Measurements from ENCODE around the gene KLHL41. TPM values are rescaled to one million over a fixed set of nuclear protein-coding genes. Genes with fewer than 3 reads are reported as not detected.
A peak's percentile ranks its signal among the peaks of the same experiment; 100 is the strongest.
"Not testable (repeated sequence)": the region's sequence is repeated elsewhere in the genome, so short reads cannot be mapped to it uniquely, and the experiment has no call there.

The KLHL41 gene
- total RNA-seq, 2 donors from 2014 or later = not detected

- not testable (repeated sequence) for H3K9me3 Mint-ChIP-seq, H3K36me3 Mint-ChIP-seq
Observed at GRCh38 chr2:169539460-169539859, 30.0 kb downstream of the KLHL41 start.

GRCh38 chr2:169540146-169540545 lies 30.6 kb downstream of the KLHL41 start:
- DNase-seq (ENCODE audit: low spot score in 2 of 2) (no peak), ATAC-seq (no peak)
- Mint-ChIP-seq H3K27ac (no peak overlapping the region), H3K9me3 (no peaks in the 10 kb centered on the region), H3K36me3 (no peaks in the 10 kb centered on the region)

More at GRCh38 chr2:169539460-169539859, 30.0 kb downstream of the KLHL41 start:
- not testable (repeated sequence) for DNase-seq (ENCODE audit: low spot score in 2 of 2); ATAC-seq
- peak overlapping the region in 1 of 2 donors; percentile 88 for H3K27ac Mint-ChIP-seq

GRCh38 chr2:169542433-169542832 lies 32.9 kb downstream of the KLHL41 start:
- no peak for DNase-seq (ENCODE audit: low spot score in 2 of 2)
- no peak for ATAC-seq
- no peaks in the 10 kb centered on the region for H3K36me3 Mint-ChIP-seq
- no peak overlapping the region for H3K27ac Mint-ChIP-seq
- H3K9me3 Mint-ChIP-seq = no peaks in the 10 kb centered on the region

- DNase-seq (ENCODE audit: low spot score in 2 of 2) (no peak), ATAC-seq (peak; percentile 41 to 58)
- Mint-ChIP-seq H3K9me3 (no peaks in the 10 kb centered on the region), H3K27ac (no peak overlapping the region), H3K36me3 (no peaks in the 10 kb centered on the region)
Observed at GRCh38 chr2:169546756-169547155, 37.3 kb downstream of the KLHL41 start.

DNA sequence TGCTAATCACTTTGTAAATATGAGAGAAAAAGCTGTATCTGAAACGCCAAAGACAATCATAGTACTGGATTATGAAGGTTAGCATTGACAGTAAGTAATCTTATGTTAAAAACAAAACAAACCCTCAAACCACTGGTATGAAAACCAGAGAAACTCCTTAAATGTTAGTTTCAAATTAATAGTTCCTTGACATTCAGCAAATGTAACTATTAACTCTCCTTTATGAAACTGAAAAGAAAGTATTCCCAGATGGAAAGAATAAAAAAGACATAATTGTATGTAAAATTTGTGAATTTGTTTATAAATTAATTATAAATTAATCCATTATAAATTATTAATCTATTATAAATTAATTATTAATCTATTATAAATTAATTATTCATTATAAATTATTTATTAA lies 51.9 kb downstream of the KLHL41 start:
- ATAC-seq (peak in 1 of 2 donors; percentile 16), DNase-seq (ENCODE audit: low spot score in 2 of 2) (no peak)
- H3K36me3 Mint-ChIP-seq = peaks cover 0 to 33% of the 10 kb centered on the region in 2 donors
- peak overlapping the region; percentile 63 to 88 for H3K27ac Mint-ChIP-seq
- no peaks in the 10 kb centered on the region for H3K9me3 Mint-ChIP-seq

DNA sequence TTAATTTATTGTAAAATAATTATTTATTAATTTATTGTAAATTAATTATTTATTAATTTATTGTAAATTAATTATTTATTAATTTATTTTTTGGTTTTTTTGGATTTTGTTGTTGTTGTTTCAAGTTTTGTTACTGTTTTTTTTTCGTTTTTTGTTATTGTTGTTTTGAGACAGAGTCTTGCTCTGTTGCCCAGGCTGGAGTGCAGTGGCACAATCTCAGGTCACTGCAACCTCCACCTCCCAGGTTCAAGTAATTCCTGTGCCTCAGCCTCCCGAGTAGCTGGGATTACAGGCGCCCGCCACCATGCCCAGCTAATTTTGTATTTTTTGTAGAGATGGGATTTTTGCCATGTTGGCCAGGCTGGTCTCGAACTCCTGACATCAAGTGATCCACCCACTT lies 52.6 kb downstream of the KLHL41 start:
- Mint-ChIP-seq H3K27ac (peak overlapping the region in 1 of 2 donors; percentile 88), H3K36me3 (peaks cover 0 to 33% of the 10 kb centered on the region in 2 donors)
- not testable (repeated sequence) for H3K9me3 Mint-ChIP-seq; ATAC-seq; DNase-seq (ENCODE audit: low spot score in 2 of 2)

DNA sequence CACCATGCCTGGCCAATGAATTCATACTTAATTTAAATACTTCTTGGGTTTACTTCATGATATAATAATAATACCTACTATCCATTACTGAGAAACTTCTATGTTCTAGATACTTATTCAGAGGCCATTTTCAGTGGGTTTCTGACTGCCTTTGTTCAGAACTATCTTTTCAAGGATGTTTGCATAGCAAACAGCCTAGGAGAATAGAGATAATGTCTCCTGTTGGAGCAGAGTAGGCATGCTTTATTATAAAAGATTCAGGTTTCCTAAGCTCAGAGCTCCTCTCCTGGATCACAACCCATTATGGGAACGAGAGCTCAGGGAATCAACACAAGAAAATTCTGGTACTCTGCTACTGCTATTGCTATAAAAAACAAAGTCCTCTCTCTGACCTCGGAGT lies 53.0 kb downstream of the KLHL41 start:
- Mint-ChIP-seq H3K27ac (peak overlapping the region in 1 of 2 donors; percentile 88), H3K9me3 (no peaks in the 10 kb centered on the region), H3K36me3 (peaks cover 0 to 33% of the 10 kb centered on the region in 2 donors)
- ATAC-seq (peak; percentile 40 to 44), DNase-seq (ENCODE audit: low spot score in 2 of 2) (no peak)

DNA sequence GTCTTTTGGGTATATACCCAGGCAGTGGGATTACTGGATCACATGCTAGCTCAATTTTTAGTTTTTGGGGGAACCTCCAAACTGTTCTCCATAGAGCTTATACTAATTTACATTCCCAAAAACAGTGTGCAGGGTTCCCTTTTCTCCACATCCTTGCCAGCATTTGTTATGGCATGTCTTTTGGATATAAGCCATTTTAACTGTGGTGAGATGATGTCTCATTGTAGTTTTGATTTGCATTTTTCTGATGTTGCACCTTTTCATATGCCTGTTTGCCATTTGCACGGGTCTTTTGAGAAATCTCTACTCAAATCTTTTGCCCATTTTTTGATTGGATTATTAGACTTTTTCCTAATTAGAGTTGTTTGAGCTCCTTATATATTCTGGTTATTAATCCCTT lies 56.2 kb downstream of the KLHL41 start:
- no peak overlapping the region for H3K27ac Mint-ChIP-seq

DNA sequence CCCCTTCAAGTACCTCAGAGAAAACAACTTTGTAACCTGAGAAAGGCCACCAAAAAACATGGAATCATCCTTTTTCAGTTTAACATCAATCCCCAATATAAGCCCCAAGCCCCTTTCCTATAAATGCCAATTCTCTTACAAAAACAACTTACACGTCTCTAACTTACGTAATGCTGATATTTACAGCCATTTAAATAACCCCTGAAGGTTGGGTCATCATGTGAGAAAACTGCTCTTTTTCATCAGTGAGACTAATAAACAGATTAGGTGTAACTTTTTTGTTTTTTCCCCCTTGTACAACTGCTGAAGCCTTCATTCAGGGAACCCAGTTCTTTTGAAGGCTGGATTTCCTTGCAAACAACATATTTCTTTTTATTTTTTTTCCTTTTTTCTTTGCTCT lies 60.4 kb downstream of the KLHL41 start:
- no peak for ATAC-seq
- H3K27ac Mint-ChIP-seq = no peak overlapping the region
- H3K36me3 Mint-ChIP-seq = peaks cover 9 to 14% of the 10 kb centered on the region in 2 donors
- DNase-seq (ENCODE audit: low spot score in 2 of 2) = no peak
- H3K9me3 Mint-ChIP-seq = no peaks in the 10 kb centered on the region

More for the DNA sequence above, 56.2 kb downstream of the KLHL41 start:
- H3K9me3 Mint-ChIP-seq = no peaks in the 10 kb centered on the region
- no peak for ATAC-seq
- DNase-seq (ENCODE audit: low spot score in 2 of 2) = no peak
- peaks cover 0 to 24% of the 10 kb centered on the region in 2 donors for H3K36me3 Mint-ChIP-seq

GRCh38 chr2:169570752-169571151 lies 61.2 kb downstream of the KLHL41 start:
- not testable (repeated sequence) for ATAC-seq; H3K36me3 Mint-ChIP-seq; DNase-seq (ENCODE audit: low spot score in 2 of 2); H3K9me3 Mint-ChIP-seq; H3K27ac Mint-ChIP-seq

DNA sequence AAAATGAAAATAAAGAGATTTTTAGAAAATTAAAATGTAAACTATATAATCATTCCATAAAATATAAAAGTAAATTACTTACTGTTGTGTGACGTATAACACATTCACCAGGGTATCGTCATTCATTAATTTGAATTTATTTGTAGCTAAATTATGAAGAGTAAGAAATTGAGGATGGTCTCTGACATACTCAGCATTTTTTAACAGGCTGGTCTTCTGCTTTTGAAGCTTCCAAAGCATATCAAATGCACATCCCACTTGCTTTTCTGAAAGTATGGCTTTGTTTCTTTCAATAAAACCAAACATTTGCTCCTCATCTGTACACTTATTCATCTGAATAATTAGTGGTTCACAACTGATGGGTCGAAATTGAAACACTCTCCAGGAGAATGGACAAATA lies 62.1 kb downstream of the KLHL41 start:
- no peak for DNase-seq (ENCODE audit: low spot score in 2 of 2)
- Mint-ChIP-seq H3K27ac (no peak overlapping the region), H3K36me3 (peaks cover 5 to 9% of the 10 kb centered on the region in 2 donors), H3K9me3 (no peaks in the 10 kb centered on the region)
- ATAC-seq = no peak

- H3K27ac Mint-ChIP-seq = no peak overlapping the region
- no peaks in the 10 kb centered on the region for H3K9me3 Mint-ChIP-seq
- no peak for ATAC-seq
- DNase-seq (ENCODE audit: low spot score in 2 of 2) = no peak
- H3K36me3 Mint-ChIP-seq = peaks cover 5 to 9% of the 10 kb centered on the region in 2 donors
Observed at GRCh38 chr2:169572189-169572588, 62.7 kb downstream of the KLHL41 start.

GRCh38 chr2:169572821-169573159 lies 63.3 kb downstream of the KLHL41 start:
- Mint-ChIP-seq H3K9me3 (no peaks in the 10 kb centered on the region), H3K36me3 (peaks cover 5 to 9% of the 10 kb centered on the region in 2 donors), H3K27ac (peak overlapping the region in 1 of 2 donors; percentile 90)
- ATAC-seq (no peak), DNase-seq (ENCODE audit: low spot score in 2 of 2) (no peak)

- peak; percentile 75 to 80 for DNase-seq (ENCODE audit: low spot score in 2 of 2)
- peak; percentile 96 to 99 for ATAC-seq
Observed at GRCh38 chr2:169573160-169573973, 63.9 kb downstream of the KLHL41 start, which contains the start of gene FASTKD1. Gene FASTKD1 (minus strand): TSS chr2:169573865. CDS start chr2:169572029, 1,836 bp downstream.

DNA sequence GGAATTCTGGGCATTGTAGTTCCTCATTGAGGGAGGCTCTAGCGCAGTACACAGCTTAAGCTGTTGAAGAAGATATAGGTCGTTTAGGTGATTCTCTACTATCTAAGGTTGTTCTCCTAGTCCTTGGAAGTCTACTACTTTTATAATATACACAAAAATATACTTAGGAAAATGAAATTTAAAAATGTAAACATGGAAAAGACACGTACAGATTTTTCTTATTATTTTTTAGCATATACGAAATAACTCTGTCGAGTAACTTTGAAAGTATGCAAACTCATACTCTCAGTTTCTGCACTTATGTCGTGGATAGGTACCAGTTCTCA lies 64.4 kb downstream of the KLHL41 start:
- ATAC-seq (no peak), DNase-seq (ENCODE audit: low spot score in 2 of 2) (no peak)
- H3K9me3 Mint-ChIP-seq = no peaks in the 10 kb centered on the region
- peaks cover 5 to 9% of the 10 kb centered on the region in 2 donors for H3K36me3 Mint-ChIP-seq
- H3K27ac Mint-ChIP-seq = peak overlapping the region; percentile 90 to 92

More at GRCh38 chr2:169573160-169573973, 63.9 kb downstream of the KLHL41 start, which contains the start of gene FASTKD1:
- no peaks in the 10 kb centered on the region for H3K9me3 Mint-ChIP-seq
- H3K27ac Mint-ChIP-seq = peak within 1 kb of the TSS; percentile 90 to 92
- peaks cover 5 to 9% of the 10 kb centered on the region in 2 donors for H3K36me3 Mint-ChIP-seq

DNA sequence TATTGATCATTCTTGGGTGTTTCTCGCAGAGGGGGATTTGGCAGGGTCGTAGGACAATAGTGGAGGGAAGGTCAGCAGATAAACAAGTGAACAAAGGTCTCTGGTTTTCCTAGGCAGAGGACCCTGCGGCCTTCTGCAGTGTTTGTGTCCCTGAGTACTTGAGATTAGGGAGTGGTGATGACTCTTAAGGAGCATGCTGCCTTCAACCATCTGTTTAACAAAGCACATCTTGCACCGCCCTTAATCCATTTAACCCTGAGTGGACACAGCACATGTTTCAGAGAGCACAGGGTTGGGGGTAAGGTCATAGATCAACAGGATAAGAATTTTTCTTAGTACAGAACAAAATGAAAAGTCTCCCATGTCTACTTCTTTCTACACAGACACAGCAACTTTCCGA lies 65.0 kb downstream of the KLHL41 start:
- not testable (repeated sequence) for H3K36me3 Mint-ChIP-seq; DNase-seq (ENCODE audit: low spot score in 2 of 2); H3K9me3 Mint-ChIP-seq; ATAC-seq; H3K27ac Mint-ChIP-seq

DNA sequence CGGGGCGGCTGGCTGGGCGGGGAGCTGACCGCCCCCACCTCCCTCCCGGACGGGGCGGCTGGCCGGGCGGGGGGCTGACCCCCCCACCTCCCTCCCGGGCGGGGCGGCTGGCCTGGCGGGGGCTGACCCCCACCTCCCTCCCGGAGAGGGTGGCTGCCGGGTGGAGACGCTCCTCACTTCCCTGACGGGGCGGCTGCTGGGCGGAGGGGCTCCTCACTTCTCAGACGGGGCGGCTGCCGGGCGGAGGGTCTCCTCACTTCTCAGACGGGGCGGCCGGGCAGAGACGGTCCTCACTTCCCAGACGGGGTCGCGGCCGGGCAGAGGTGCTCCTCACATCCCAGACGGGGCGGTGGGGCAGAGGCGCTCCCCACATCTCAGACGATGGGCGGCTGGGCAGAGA lies 65.8 kb downstream of the KLHL41 start:
- not testable (repeated sequence) for DNase-seq (ENCODE audit: low spot score in 2 of 2); ATAC-seq; H3K36me3 Mint-ChIP-seq; H3K27ac Mint-ChIP-seq; H3K9me3 Mint-ChIP-seq
